ENCODE results near the gene TARBP2.

Gene TARBP2

GRCh38 chr12:53500776-53501614 is at the start of gene TARBP2 (continued):
- TF ChIP-seq PATZ1 (tag by site-specific recombination; IDR thresholded peaks at IDR 0.05) (peak; percentile 87), ZNF146 (tag by site-specific recombination; IDR thresholded peaks at IDR 0.05) (peak; percentile 38), ZNF621 (tag by site-specific recombination; IDR thresholded peaks at IDR 0.05) (no peak), ZNF19 (tag by site-specific recombination; IDR thresholded peaks at IDR 0.05; ENCODE audit: low read depth) (no peak), ZBTB11 (tag by site-specific recombination; conservative IDR thresholded peaks at IDR 0.05; ENCODE audit: low read depth) (peak; percentile 82), ZNF624 (tag by site-specific recombination; IDR thresholded peaks at IDR 0.05) (no peak), ZSCAN4 (tag by site-specific recombination; IDR thresholded peaks at IDR 0.05) (peak; percentile 69), GLIS1 (tag by site-specific recombination; IDR thresholded peaks at IDR 0.05) (peak; percentile 61; the same call in 1 of the 2 replicates), ZNF518A (tag by site-specific recombination; conservative IDR thresholded peaks at IDR 0.05; ENCODE audit: low read depth) (peak; percentile 58), KLF7 (tag by site-specific recombination; IDR thresholded peaks at IDR 0.05; ENCODE audit: borderline replicate concordance) (peak; percentile 46; the same call in 1 of the 2 replicates), ZNF211 (tag by site-specific recombination; IDR thresholded peaks at IDR 0.05; ENCODE audit: low read depth) (no peak), HOXD13 (CRISPR knock-in tag; IDR thresholded peaks at IDR 0.05; ENCODE audit: borderline replicate concordance) (no peak), ZNF423 (tag by site-specific recombination; IDR thresholded peaks at IDR 0.05) (no peak), ZNF837 (tag by site-specific recombination; IDR thresholded peaks at IDR 0.05) (no peak), PRDM10 (tag by site-specific recombination; IDR thresholded peaks at IDR 0.05) (0 out of 2 replicates have a peak, but pooled peaks have one; percentile 26), CTCF (tag by site-specific recombination; IDR thresholded peaks at IDR 0.05) (peak; percentile 70), PRDM1 (tag by site-specific recombination; IDR thresholded peaks at IDR 0.05) (no peak), ZXDB (tag by site-specific recombination; IDR thresholded peaks at IDR 0.05) (peak; percentile 97), ZNF777 (tag by site-specific recombination; IDR thresholded peaks at IDR 0.05; ENCODE audit: borderline replicate concordance) (no peak), ZNF174 (tag by site-specific recombination; IDR thresholded peaks at IDR 0.05) (no peak)

All from HEK293 (cell line).